H1 (cell line): ENCODE data around the gene KRTCAP2. TPM values are rescaled to one million over a fixed set of nuclear protein-coding genes. Genes with fewer than 3 reads are reported as not detected.

Source experiments
- CTCF ChIA-PET: fragments of 300-600 bp; sonication (Branson Sonifier 250); formaldehyde crosslinking; loops from one replicate; lab custom pipeline; 2021; ENCODE audit not compliant: partially characterized antibody; lab: Charles Lee
- POLR2A ChIA-PET: fragments of 300-600 bp; sonication (Branson Sonifier 250); formaldehyde crosslinking; loops from one replicate; lab custom pipeline; 2021; ENCODE audit warnings: inconsistent platforms; ENCODE audit not compliant: partially characterized antibody; lab: Charles Lee
- DNase-seq, 2 experiments: peaks; one replicate each; pipeline versions ENCODE4 v3.0.0 to v3.0.0-alpha.2; 2010 to 2022; ENCODE audit warnings: low spot score in 2 of 2, low read depth in 1 of 2, mixed read lengths in 1 of 2
- FAIRE-seq: peaks from 2 replicates; lab custom pipeline; 2011; peaks lifted over from hg19 to GRCh38; lab: Jason Lieb, UNC
- H2AFZ ChIP-seq: 2 replicates; pipeline ENCODE4 v1.8.1; 2012; ENCODE audit warnings: low read length, inconsistent platforms
- H2AK5ac ChIP-seq: 2 replicates; pipeline ENCODE4 v1.6.1; 2013; ENCODE audit warnings: low read depth, low read length
- H2BK120ac ChIP-seq: replicated peaks from 2 replicates; pipeline ENCODE3; 2013; ENCODE audit warnings: low read depth, low read length, inconsistent platforms
- H2BK12ac ChIP-seq: 2 replicates; pipeline ENCODE4 v1.6.1; 2013; ENCODE audit warnings: low read depth, low read length
- H2BK15ac ChIP-seq: 2 replicates; pipeline ENCODE4 v1.6.1; 2013; ENCODE audit warnings: low read length
- H2BK20ac ChIP-seq: 2 replicates; pipeline ENCODE4 v1.6.1; 2013; ENCODE audit warnings: low read length
- H2BK5ac ChIP-seq: 2 replicates; pipeline ENCODE4 v1.6.1; 2013; ENCODE audit warnings: low read depth, low read length
- H3K14ac ChIP-seq: 2 replicates; pipeline ENCODE4 v1.6.1; 2013; ENCODE audit warnings: inconsistent platforms; ENCODE audit not compliant: insufficient read length
- H3K18ac ChIP-seq: 2 replicates; pipeline ENCODE4 v1.6.1; 2013; ENCODE audit warnings: low read length; ENCODE audit errors: extremely low read depth
- H3K23ac ChIP-seq: 2 replicates; pipeline ENCODE4 v1.6.1; 2013; ENCODE audit warnings: inconsistent platforms; ENCODE audit not compliant: insufficient read length
- H3K23me2 ChIP-seq: 2 replicates; pipeline ENCODE4 v1.6.1; 2013; ENCODE audit warnings: low read depth, low read length
- H3K27ac ChIP-seq: 2 replicates; pipeline ENCODE4 v1.6.1; 2011; ENCODE audit warnings: low read depth, low read length, inconsistent platforms
- H3K27me3 ChIP-seq, 4 experiments: replicated peaks in 1 of 4; 1 replicate in 1 of 4; 2 replicates in 3 of 4; pipeline versions ENCODE4 v1.6.1 to v1.8.1; 2011 to 2013; ENCODE audit warnings: low read length in 3 of 4, mild to moderate bottlenecking in 3 of 4, inconsistent platforms in 2 of 4, mixed read lengths in 2 of 4, moderate library complexity in 1 of 4; ENCODE audit not compliant: control insufficient read depth in 3 of 4, insufficient read depth in 3 of 4; ENCODE audit errors: extremely low read depth in 1 of 4
- H3K36me3 ChIP-seq, 4 experiments: 2 replicates each; pipeline versions ENCODE4 v1.6.1 to v1.8.1; 2011 to 2013; ENCODE audit warnings: mild to moderate bottlenecking in 4 of 4, low read length in 3 of 4, moderate library complexity in 2 of 4, control low read depth in 1 of 4, inconsistent platforms in 1 of 4; ENCODE audit not compliant: insufficient read depth in 4 of 4, control insufficient read depth in 2 of 4
- H3K4ac ChIP-seq: replicated peaks from 2 replicates; pipeline ENCODE3; 2013; ENCODE audit warnings: low read length, low read depth, mixed read lengths, inconsistent platforms; ENCODE audit not compliant: insufficient read length
- H3K4me1 ChIP-seq, 4 experiments: replicated peaks in 1 of 4; 1 replicate in 1 of 4; 2 replicates in 3 of 4; pipeline versions ENCODE4 v1.6.1 to v1.8.1; 2011 to 2013; ENCODE audit warnings: low read length in 3 of 4, inconsistent platforms in 2 of 4, mixed read lengths in 1 of 4; ENCODE audit not compliant: insufficient read depth in 4 of 4, control insufficient read depth in 3 of 4
- H3K4me2 ChIP-seq, 2 experiments: 2 replicates each; pipeline versions ENCODE4 v1.6.1 to v1.8.1; 2011 to 2013; ENCODE audit warnings: low read depth in 2 of 2, low read length in 2 of 2, control low read depth in 1 of 2, inconsistent platforms in 1 of 2, mild to moderate bottlenecking in 1 of 2; ENCODE audit not compliant: insufficient read depth in 1 of 2
- H3K4me3 ChIP-seq, 4 experiments: fragments of 200-600, 300-600 bp in 1 of 4; sonication (generic), shearing (Covaris generic), sonication (Bioruptor Twin) in 1 of 4; 2 replicates each; pipeline versions ENCODE4 v1.5.1 to v1.8.1; 2011 to 2016; ENCODE audit warnings: low read length in 4 of 4, low read depth in 3 of 4, control low read depth in 2 of 4, inconsistent platforms in 2 of 4, mild to moderate bottlenecking in 2 of 4, mixed read lengths in 1 of 4, moderate library complexity in 1 of 4; ENCODE audit not compliant: insufficient read depth in 2 of 4; ENCODE audit errors: extremely low read depth in 1 of 4
- H3K56ac ChIP-seq: replicated peaks from 2 replicates; pipeline ENCODE3; 2013; ENCODE audit warnings: low read depth, mild to moderate bottlenecking, mixed read lengths, low read length, inconsistent platforms; ENCODE audit not compliant: insufficient read length
- H3K79me1 ChIP-seq: 2 replicates; pipeline ENCODE4 v1.6.1; 2013; ENCODE audit warnings: low read depth, low read length, control low read depth
- H3K79me2 ChIP-seq, 2 experiments: 2 replicates each; pipeline versions ENCODE4 v1.6.1 to v1.8.1; 2012 to 2013; ENCODE audit warnings: low read length in 2 of 2, mild to moderate bottlenecking in 2 of 2, inconsistent platforms in 1 of 2; ENCODE audit not compliant: insufficient read depth in 2 of 2, control insufficient read depth in 1 of 2
- H3K9ac ChIP-seq, 4 experiments: replicated peaks in 1 of 4; 1 replicate in 1 of 4; 2 replicates in 3 of 4; pipeline versions ENCODE4 v1.6.1 to v1.8.1; 2011 to 2013; ENCODE audit warnings: low read depth in 3 of 4, low read length in 3 of 4, control low read depth in 2 of 4, mild to moderate bottlenecking in 2 of 4, moderate library complexity in 2 of 4, inconsistent platforms in 1 of 4; ENCODE audit errors: extremely low read depth in 1 of 4
- H3K9me3 ChIP-seq, 2 experiments: 2 replicates each; pipeline versions ENCODE4 v1.6.1 to v1.8.1; 2012 to 2013; ENCODE audit warnings: mild to moderate bottlenecking in 2 of 2, moderate library complexity in 2 of 2, control low read depth in 1 of 2, inconsistent platforms in 1 of 2, low read depth in 1 of 2, low read length in 1 of 2, mixed read lengths in 1 of 2; ENCODE audit not compliant: insufficient read depth in 2 of 2
- H4K20me1 ChIP-seq, 2 experiments: replicated peaks in 1 of 2; 2 replicates each; pipeline versions ENCODE3 to v1.8.1; 2011 to 2013; ENCODE audit warnings: inconsistent platforms in 2 of 2, low read length in 2 of 2, mild to moderate bottlenecking in 1 of 2; ENCODE audit not compliant: insufficient read depth in 2 of 2, control insufficient read depth in 1 of 2
- H4K5ac ChIP-seq: 2 replicates; pipeline ENCODE4 v1.6.1; 2013; ENCODE audit warnings: low read length, low read depth, mixed read lengths, inconsistent platforms; ENCODE audit not compliant: insufficient read length
- H4K8ac ChIP-seq: 2 replicates; pipeline ENCODE4 v1.8.0; 2013; ENCODE audit warnings: mild to moderate bottlenecking, moderate library complexity, low read length, inconsistent platforms; ENCODE audit not compliant: insufficient read depth; ENCODE audit errors: extremely low read depth
- H4K91ac ChIP-seq: replicated peaks from 2 replicates; pipeline ENCODE3; 2013; ENCODE audit warnings: low read length, mixed read lengths, inconsistent platforms; ENCODE audit not compliant: insufficient read length
- FOSL1 ChIP-seq: IDR thresholded peaks from 2 replicates; pipeline ENCODE4 v1.6.1; 2011; ENCODE audit warnings: mild to moderate bottlenecking, low read depth, low read length, moderate library complexity; ENCODE audit not compliant: insufficient read depth
- HDAC6 ChIP-seq: IDR thresholded peaks from one replicate; pipeline ENCODE4 v1.7.1; 2012; ENCODE audit warnings: low read depth, mild to moderate bottlenecking, inconsistent platforms, low read length, moderate library complexity
- POU5F1 ChIP-seq: IDR thresholded peaks from 2 replicates; pipeline ENCODE4 v1.6.1; 2011; ENCODE audit warnings: low read depth, mild to moderate bottlenecking, low read length, moderate library complexity
- WGBS, 2 experiments: shearing (Covaris generic) in 1 of 2; methylation state at CpG; one replicate each; pipeline versions ENCODE4 v1.1.6 to v1.1.7; 2013 to 2015; ENCODE audit warnings: low lambda C conversion rate in 2 of 2, mixed read lengths in 2 of 2, inconsistent platforms in 1 of 2, low coverage in 1 of 2, missing lambda C conversion rate in 1 of 2; ENCODE audit not compliant: insufficient replicate concordance in 2 of 2, insufficient coverage in 1 of 2, insufficient read length in 1 of 2; ENCODE audit errors: extremely low coverage in 1 of 2, missing lambda C conversion rate in 1 of 2; 5-methylcytosine and 5-hydroxymethylcytosine counted together
- polyA plus RNA-seq, 7 experiments: library from polyadenylated mRNA; depleted of rRNA in 3 of 7; stranded (reverse) in 5 of 7; unstranded in 2 of 7; fragments of >200 nt in 5 of 7; fragments of 200-250 nt in 2 of 7; gene quantifications; 1 replicate in 5 of 7; 2 replicates in 1 of 7; 4 replicates in 1 of 7; pipeline versions ENCODE4 v1.2.1 to v1.2.3, GENCODE V29; 2011 to 2013; ENCODE audit warnings: missing spikeins in 2 of 7, mixed read lengths in 2 of 7
- total RNA-seq: library from RNA; stranded (reverse); fragmentation: NEBNext Ultra II Directional; extraction: Animal tissue kit (Norgen Biotek cat#: 25700); gene quantifications from 2 replicates; pipeline ENCODE4 v1.2.1, GENCODE V29; 2021

The KRTCAP2 gene
- total and polyA plus RNA-seq, 2 of the 8 experiments (the other 6 are each of a cell fraction or from before 2014, with no cell fraction given): 146 to 317 TPM

GRCh38 chr1:155187456-155187891 lies 14.4 kb upstream of the KRTCAP2 start:
- H3K27ac ChIP-seq: no peak overlapping the region
- H3K23ac ChIP-seq: no peak overlapping the region
- DNase-seq (no peak), FAIRE-seq (no peak)
- 0 out of 2 replicates have a peak overlapping the region, but pooled peaks have one; percentile 86 for H2BK20ac ChIP-seq
- H3K79me1 ChIP-seq: no peaks in the 10 kb centered on the region
- peak overlapping the region; percentile 17 for H3K56ac ChIP-seq
- no peak overlapping the region for H3K4me3 ChIP-seq
- H2BK12ac ChIP-seq: peak overlapping the region; percentile 68; the same call in 1 of the 2 replicates
- H2AFZ ChIP-seq: no peak overlapping the region
- H3K4me1 ChIP-seq: peaks cover 7 to 23% (median 14%) of the 10 kb centered on the region in 4 experiments
- TF ChIP-seq HDAC6: no peak
- TF ChIP-seq POU5F1: no peak
- no peak for TF ChIP-seq FOSL1
- no peak overlapping the region; the same call in 1 of the 2 replicates for H4K8ac ChIP-seq
- H3K18ac ChIP-seq: no peak overlapping the region
- no peak overlapping the region for H4K91ac ChIP-seq
- peak overlapping the region; percentile 40; the same call in 1 of the 2 replicates for H2BK15ac ChIP-seq
- ChIA-PET CTCF (interaction anchor here (0.8 to 6.1 kb wide), 3 partner anchors 10 to 66 kb away, joined by 3 to 38 read pairs (median 26); no protein-coding TSS in a partner anchor), POLR2A (interaction anchor here (1.0 to 20.5 kb wide), 5 partner anchors 10 to 75 kb away, joined by 3 to 512 read pairs (median 12); partner anchors contain the start of genes KRTCAP2, MTX1, SCAMP3 and THBS3)
- no peak overlapping the region; a peak in 1 of 7 replicates for H3K9ac ChIP-seq
- no peaks in the 10 kb centered on the region for H4K20me1 ChIP-seq
- peaks cover 0 to 10% (median 3%) of the 10 kb centered on the region in 4 experiments; a peak in 5 of 8 replicates for H3K36me3 ChIP-seq
- no peak overlapping the region for H2BK120ac ChIP-seq
- H3K4ac ChIP-seq: no peak overlapping the region
- H3K4me2 ChIP-seq: no peak overlapping the region
- peak overlapping the region; percentile 23 for H4K5ac ChIP-seq
- H3K23me2 ChIP-seq: no peaks in the 10 kb centered on the region; the same call in 1 of the 2 replicates
- no peak overlapping the region for H3K14ac ChIP-seq
- H2AK5ac ChIP-seq: no peak overlapping the region
- 83% methylated on average over 16 of the region's 16 CpGs; no CpG with 5 or more reads in 1 of the 2 experiments for WGBS, 2 experiments
- no peaks in the 10 kb centered on the region for H3K27me3 ChIP-seq
- H3K9me3 ChIP-seq: no peaks in the 10 kb centered on the region
- H2BK5ac ChIP-seq: 0 out of 2 replicates have a peak overlapping the region, but pooled peaks have one; percentile 7
- no peaks in the 10 kb centered on the region for H3K79me2 ChIP-seq
